ENCODE data around the gene TRIM66.

TRIM66 gene

DNA sequence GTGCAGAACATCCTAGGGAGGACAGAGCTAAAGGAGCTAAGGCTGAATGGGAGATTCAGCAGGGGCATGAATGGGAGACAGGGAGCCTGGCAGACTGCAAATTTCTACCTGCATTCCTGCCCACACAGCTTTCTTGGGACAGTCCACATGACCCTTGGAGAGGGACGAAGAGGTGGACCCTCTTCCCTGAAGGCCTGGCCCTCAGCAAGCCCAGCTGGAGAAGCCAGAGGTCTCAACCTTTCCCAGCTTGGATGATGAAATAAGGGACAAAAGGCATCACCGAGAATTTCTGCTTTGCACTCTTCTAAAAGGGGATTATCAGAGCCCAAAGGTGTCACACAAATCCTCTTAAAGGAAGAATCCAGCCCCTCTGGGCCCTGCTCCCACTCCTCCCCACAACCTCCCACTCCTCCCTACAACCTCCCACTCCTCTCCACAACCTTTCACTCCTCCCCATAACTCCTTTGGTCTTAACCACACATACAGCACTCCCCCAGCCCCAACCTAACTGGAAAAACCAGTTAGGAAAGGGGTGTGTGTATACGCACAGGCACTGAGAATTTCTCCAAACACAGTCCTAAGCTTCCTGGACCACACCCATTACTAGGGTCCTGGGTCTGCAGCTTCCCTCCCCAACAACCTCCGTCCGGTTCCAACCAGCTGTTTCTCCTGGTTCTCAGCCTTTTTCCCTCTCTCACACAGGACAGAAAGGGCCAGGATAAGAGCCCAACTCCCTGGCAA, 38.6 kb upstream of the TRIM66 start:
- TF ChIP-seq, protein P1, sequence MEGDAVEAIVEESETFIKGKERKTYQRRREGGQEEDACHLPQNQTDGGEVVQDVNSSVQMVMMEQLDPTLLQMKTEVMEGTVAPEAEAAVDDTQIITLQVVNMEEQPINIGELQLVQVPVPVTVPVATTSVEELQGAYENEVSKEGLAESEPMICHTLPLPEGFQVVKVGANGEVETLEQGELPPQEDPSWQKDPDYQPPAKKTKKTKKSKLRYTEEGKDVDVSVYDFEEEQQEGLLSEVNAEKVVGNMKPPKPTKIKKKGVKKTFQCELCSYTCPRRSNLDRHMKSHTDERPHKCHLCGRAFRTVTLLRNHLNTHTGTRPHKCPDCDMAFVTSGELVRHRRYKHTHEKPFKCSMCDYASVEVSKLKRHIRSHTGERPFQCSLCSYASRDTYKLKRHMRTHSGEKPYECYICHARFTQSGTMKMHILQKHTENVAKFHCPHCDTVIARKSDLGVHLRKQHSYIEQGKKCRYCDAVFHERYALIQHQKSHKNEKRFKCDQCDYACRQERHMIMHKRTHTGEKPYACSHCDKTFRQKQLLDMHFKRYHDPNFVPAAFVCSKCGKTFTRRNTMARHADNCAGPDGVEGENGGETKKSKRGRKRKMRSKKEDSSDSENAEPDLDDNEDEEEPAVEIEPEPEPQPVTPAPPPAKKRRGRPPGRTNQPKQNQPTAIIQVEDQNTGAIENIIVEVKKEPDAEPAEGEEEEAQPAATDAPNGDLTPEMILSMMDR (IDR thresholded peaks at IDR 0.05; ENCODE audit: low read length, missing control alignments): no peak
- no peak for DNase-seq (ENCODE audit: low read depth)
- no peak overlapping the region for H3K4me3 ChIP-seq (replicated peaks; ENCODE audit: low read depth, low read length)

DNA sequence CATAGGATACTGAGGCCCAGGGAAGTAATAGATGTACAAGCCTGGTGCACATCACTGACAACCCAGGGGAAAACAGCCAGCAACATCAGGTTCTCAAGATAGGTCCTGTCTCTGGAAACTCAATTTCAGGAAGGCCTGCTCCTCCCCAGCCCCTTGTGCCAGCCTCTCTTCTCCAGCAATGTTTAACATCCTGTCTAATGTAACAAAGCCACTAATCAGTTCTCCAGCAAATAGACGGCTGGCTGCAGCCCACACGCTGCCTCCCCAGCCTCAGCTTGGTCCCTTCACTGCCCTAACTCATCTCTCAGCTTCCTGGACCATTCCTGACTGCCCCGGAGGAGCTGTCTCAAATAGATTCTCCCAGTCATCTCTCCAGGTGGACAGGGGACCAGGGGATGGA, 37.9 kb upstream of the TRIM66 start:
- TF ChIP-seq, protein P1 (IDR thresholded peaks at IDR 0.05; ENCODE audit: low read length, missing control alignments): no peak
- no peak for DNase-seq (ENCODE audit: low read depth)
- no peak overlapping the region for H3K4me3 ChIP-seq (replicated peaks; ENCODE audit: low read depth, low read length)

DNA sequence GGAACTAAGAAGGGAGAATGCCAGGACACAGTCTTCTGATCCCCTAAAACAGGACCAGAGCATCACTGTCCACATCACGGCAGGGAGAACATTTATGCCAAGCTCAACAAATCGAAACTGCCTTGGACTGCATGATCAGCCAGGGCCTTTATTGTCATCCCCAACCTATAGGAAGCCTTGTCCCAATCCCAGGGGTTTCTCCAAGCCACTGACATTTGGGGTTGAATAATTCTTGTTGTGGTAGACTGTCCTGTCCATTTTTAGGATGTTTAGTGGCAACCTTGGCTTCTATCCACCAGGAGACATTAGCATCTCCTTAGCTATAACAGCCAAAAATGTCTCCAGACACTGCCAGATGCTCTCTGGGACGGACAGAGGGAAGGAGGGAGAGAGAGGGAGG, 37.3 kb upstream of the TRIM66 start:
- TF ChIP-seq, protein P1 (IDR thresholded peaks at IDR 0.05; ENCODE audit: low read length, missing control alignments): no peak
- no peak for DNase-seq (ENCODE audit: low read depth)
- no peak overlapping the region for H3K4me3 ChIP-seq (replicated peaks; ENCODE audit: low read depth, low read length)

DNA sequence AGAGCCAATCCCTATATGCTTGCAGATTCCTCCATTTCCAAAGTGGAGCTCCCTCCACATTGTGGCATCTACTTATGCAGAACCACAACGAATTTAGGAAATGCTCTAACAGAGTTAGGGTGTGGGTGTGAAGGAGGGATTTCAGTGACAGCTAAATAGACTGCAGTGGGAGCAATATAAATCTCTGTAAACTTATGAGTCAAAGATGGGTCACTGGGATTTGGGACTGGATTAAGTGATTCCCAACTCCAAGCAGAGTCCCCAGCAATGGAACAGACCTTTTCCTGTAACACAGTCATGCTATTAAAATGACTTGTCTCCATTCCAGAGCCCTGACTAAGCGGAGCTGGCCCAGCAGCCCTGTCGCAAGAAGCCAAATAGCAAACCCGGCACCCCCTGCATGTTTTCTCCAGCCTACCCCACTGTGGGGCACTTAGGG, 36.8 kb upstream of the TRIM66 start:
- no peak overlapping the region for H3K4me3 ChIP-seq (replicated peaks; ENCODE audit: low read depth, low read length)
- DNase-seq (ENCODE audit: low read depth): peak; percentile 86
- TF ChIP-seq, protein P1 (IDR thresholded peaks at IDR 0.05; ENCODE audit: low read length, missing control alignments): no peak

DNA sequence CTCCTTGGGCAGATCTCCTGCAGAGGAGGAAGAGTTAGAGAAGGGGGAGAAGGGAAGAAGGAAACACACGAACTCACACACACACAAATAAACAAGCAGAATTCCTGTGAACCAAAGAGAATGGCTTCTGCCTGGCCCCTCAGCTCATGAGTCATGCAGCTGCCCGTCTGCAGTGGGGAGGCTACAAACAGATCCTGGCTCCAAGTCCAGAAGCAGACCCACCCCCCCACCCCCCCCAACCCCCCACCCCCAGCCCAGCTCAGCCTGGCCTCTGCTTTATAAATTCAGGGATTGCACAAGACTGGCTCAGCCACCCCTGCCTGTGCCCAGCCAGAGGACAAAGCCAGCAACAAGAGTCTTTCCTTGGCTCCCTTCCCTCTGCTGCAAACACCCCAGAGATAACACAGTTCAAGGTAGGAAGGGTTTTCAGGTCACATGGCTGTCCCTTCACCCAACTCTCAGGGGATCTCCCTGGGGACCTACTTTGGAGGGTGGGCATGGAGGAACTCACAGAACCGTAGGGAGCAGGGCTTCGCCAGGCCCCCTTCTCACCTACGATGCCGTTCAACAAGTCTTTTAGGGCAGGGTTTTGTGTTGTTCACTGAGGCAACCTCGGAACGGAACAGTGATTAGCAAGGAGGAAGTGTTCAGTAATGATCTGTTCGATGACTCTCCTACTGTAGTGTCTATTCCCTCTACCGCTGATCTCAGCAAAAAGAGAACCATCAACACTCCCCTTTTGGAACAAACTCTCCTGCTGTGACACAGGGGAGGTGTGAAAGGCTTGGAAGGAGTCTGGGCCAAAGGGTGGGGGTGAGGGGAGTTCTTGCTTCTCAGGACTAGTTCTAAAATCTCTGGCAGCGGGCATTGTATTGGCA, 35.6 kb upstream of the TRIM66 start:
- H3K4me3 ChIP-seq (replicated peaks; ENCODE audit: low read depth, low read length): peak overlapping the region; percentile 13
- DNase-seq (ENCODE audit: low read depth): peak; percentile 91

DNA sequence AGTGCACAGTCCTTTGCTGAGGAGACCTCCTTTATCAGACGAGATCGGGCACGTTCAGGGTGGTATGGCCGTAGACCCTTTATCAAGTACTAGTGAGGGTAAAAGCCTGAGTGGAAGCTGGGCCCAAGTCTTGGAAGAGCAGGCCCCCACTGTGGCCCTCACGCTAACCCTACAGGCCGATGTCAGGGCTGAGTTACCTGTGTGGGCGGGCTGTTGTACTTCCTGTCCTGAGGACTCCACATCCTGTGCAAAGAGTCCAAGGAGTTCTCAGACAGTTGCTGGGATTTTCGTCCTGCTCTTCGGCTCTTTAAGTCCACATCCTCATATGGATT, 35.0 kb upstream of the TRIM66 start:
- TF ChIP-seq, protein P1 (IDR thresholded peaks at IDR 0.05; ENCODE audit: low read length, missing control alignments): no peak
- peak overlapping the region; percentile 13 for H3K4me3 ChIP-seq (replicated peaks; ENCODE audit: low read depth, low read length)
- no peak for DNase-seq (ENCODE audit: low read depth)

More for the DNA sequence above, 35.6 kb upstream of the TRIM66 start:
- TF ChIP-seq, protein P1 (IDR thresholded peaks at IDR 0.05; ENCODE audit: low read length, missing control alignments): no peak

Data from fibroblast of pulmonary artery (primary cell).